Ishikawa (cell line): ENCODE data around the gene STT3B.

Experiments used
- CEBPB ChIP-seq: IDR thresholded peaks from 2 replicates; pipeline ENCODE4 v1.6.1; 2012
- CREB1 ChIP-seq: IDR thresholded peaks from 2 replicates; pipeline ENCODE4 v1.6.1; 2012; ENCODE audit warnings: low read depth
- EGR1 ChIP-seq: IDR thresholded peaks from 2 replicates; pipeline ENCODE4 v1.6.1; 2012
- EP300 ChIP-seq: IDR thresholded peaks from 2 replicates; pipeline ENCODE4 v1.6.1; 2012; ENCODE audit warnings: borderline replicate concordance
- FOXM1 ChIP-seq: IDR thresholded peaks from 2 replicates; pipeline ENCODE4 v1.6.1; 2012; ENCODE audit warnings: low read depth, borderline replicate concordance
- NFIC ChIP-seq: IDR thresholded peaks from 2 replicates; pipeline ENCODE4 v1.6.1; 2012
- RAD21 ChIP-seq: IDR thresholded peaks from 2 replicates; pipeline ENCODE4 v1.6.1; 2012; ENCODE audit warnings: low read depth
- REST ChIP-seq: IDR thresholded peaks from 2 replicates; pipeline ENCODE4 v1.6.1; 2012; ENCODE audit warnings: low read depth, mild to moderate bottlenecking
- TAF1 ChIP-seq: IDR thresholded peaks from 2 replicates; pipeline ENCODE4 v1.6.1; 2012; ENCODE audit warnings: low read depth, mild to moderate bottlenecking
- TCF12 ChIP-seq: IDR thresholded peaks from 2 replicates; pipeline ENCODE4 v1.6.1; 2012; ENCODE audit warnings: low read depth
- TEAD4 ChIP-seq: IDR thresholded peaks from 2 replicates; pipeline ENCODE4 v1.6.1; 2012
- USF1 ChIP-seq: IDR thresholded peaks from 2 replicates; pipeline ENCODE4 v1.6.1; 2012
- YY1 ChIP-seq: IDR thresholded peaks from 2 replicates; pipeline ENCODE4 v1.6.1; 2012; ENCODE audit warnings: low read depth
- ZBTB7A ChIP-seq: IDR thresholded peaks from 2 replicates; pipeline ENCODE4 v1.6.1; 2012; ENCODE audit warnings: low read depth
- TF ChIP-seq, protein P1 (sequence below): IDR thresholded peaks from 2 replicates; pipeline ENCODE4 v1.6.1; 2012

Gene STT3B

DNA sequence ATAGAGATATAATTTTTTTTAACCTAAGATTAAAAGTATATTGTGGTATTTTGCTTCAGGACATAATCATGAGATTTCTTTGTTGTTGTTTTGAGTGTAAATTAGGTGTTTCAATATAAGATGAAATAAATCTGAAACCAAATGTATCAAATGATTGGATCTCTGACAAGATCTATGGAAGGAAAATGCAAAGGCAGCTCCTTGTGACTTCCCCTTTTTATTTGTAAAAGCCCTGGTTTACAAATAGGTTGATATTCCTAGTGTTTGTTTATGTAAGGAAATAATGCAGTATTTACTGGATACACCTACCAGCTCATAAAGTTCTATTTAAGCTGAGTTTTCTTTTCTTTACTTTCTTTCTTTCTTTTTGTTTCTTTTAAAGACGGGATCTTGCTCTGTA lies 35.9 kb downstream of the STT3B start:
- TF ChIP-seq TAF1 (no peak), FOXM1 (no peak), REST (no peak), EGR1 (no peak)

DNA sequence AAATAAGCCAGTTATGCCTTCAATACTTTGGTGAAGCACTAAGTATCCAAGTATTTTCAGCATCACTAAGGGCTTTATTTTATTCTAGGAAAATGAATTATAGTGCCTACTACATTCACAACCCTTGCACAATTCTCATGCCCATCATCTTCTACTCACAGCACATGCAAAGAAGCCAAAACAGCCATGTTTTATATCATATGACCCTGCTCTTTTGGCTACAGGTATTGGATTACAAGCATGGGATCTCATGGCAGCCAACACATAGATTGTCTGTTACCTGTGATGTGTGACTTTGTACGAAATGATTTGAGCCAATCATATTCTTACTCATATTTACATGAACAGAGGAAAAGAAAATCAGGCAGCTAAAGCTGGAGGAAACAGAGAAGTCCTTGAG lies 38.6 kb downstream of the STT3B start:
- TF ChIP-seq, protein P1, sequence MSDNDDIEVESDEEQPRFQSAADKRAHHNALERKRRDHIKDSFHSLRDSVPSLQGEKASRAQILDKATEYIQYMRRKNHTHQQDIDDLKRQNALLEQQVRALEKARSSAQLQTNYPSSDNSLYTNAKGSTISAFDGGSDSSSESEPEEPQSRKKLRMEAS = no peak
- no peak for TF ChIP-seq EP300
- TF ChIP-seq REST = no peak
- no peak for TF ChIP-seq NFIC
- TF ChIP-seq CEBPB = no peak
- no peak for TF ChIP-seq TEAD4
- no peak for TF ChIP-seq CREB1
- TF ChIP-seq TAF1 = no peak
- no peak for TF ChIP-seq EGR1
- no peak for TF ChIP-seq YY1
- TF ChIP-seq FOXM1 = no peak
- no peak for TF ChIP-seq RAD21
- TF ChIP-seq TCF12 = no peak
- no peak for TF ChIP-seq ZBTB7A
- no peak for TF ChIP-seq USF1

DNA sequence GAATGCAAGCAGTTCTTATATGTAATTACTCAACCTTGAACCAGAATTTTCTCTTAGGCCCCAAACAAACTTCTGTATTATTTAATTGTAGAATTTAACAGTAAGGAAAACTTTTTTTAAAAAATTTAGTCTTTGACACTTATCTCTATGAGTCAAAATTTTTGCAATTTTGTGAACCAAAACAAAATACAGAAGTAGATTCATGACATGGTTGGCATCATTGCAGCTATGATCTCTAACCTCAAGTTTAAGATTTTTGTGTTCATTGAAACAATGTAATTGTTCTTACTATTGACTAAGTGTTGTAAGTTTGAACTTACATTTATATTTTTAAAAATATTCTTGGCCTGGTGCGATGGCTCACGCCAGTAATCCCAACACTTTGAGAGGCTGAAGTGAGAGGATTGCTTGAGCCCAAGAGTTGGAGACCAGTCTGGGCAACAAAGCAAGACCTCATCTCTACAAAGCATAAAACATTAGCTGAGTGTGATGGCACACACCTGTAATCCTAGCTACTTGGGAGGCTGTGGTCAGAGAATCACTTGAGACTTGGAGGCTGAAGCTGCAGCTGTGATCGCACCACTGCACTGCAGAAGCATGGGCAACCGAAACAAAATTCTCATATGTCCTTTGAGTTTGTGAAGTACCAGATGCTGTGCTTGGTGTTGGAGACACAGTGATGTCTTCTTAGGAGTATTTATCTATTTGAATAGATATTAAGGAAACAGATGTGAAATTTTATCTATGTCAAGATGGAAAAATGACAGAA lies 39.7 kb downstream of the STT3B start:
- no peak for TF ChIP-seq TCF12
- no peak for TF ChIP-seq NFIC
- TF ChIP-seq, protein P1 = no peak
- TF ChIP-seq YY1 = no peak
- TF ChIP-seq TAF1 = no peak
- no peak for TF ChIP-seq ZBTB7A
- TF ChIP-seq EP300 = no peak
- no peak for TF ChIP-seq RAD21
- no peak for TF ChIP-seq USF1
- TF ChIP-seq FOXM1 = no peak
- no peak for TF ChIP-seq TEAD4
- TF ChIP-seq EGR1 = no peak
- TF ChIP-seq CEBPB = no peak
- no peak for TF ChIP-seq REST

GRCh38 chr3:31573036-31573779 lies 40.5 kb downstream of the STT3B start:
- TF ChIP-seq EGR1 (no peak), TEAD4 (no peak), CREB1 (no peak)
